Adrenal gland (tissue), 12 donors: Measurements from ENCODE around the gene TBKBP1. TPM values are rescaled to one million over a fixed set of nuclear protein-coding genes. Genes with fewer than 3 reads are reported as not detected.

Source experiments
- DNase-seq, 7 donors: peaks; one replicate each; pipeline ENCODE4 v3.0.0-alpha.2; 2019 to 2020
- H3K27ac ChIP-seq, 5 donors: fragments of 200-600 bp; sonication (generic) in 4 of 5; 1 replicate in 3 of 5; 2 replicates in 2 of 5; pipeline versions ENCODE4 v1.5.1 to v1.8.0; 2016 to 2020; ENCODE audit warnings: mild to moderate bottlenecking in 1 of 5
- H3K27me3 ChIP-seq: fragments of 200-600 bp; 2 replicates; pipeline ENCODE4 v1.8.0; 2021
- H3K36me3 ChIP-seq, 2 donors: fragments of 200-600 bp; replicated peaks in 1 of 2; 1 replicate in 1 of 2; 2 replicates in 1 of 2; pipeline versions ENCODE4 v1.5.1 to v1.8.0; 2018 to 2022
- H3K4me1 ChIP-seq, 2 donors: fragments of 200-600 bp; replicated peaks in 1 of 2; 1 replicate in 1 of 2; 2 replicates in 1 of 2; pipeline versions ENCODE4 v1.5.1 to v1.8.0; 2018 to 2021
- H3K4me3 ChIP-seq, 4 donors: fragments of 200-600 bp; sonication (generic) in 3 of 4; one replicate each; pipeline ENCODE4 v1.5.1; 2016 to 2018
- H3K9me3 ChIP-seq, 3 donors: fragments of 200-600 bp; sonication (generic) in 1 of 3; replicated peaks in 1 of 3; 1 replicate in 2 of 3; 2 replicates in 1 of 3; pipeline versions ENCODE4 v1.5.1 to v1.8.0; 2016 to 2021
- POLR2A ChIP-seq, 2 donors: fragments of 450-650 bp; IDR thresholded peaks; one replicate each; pipeline ENCODE4 v1.6.1; 2017; ENCODE audit warnings: antibody characterized with exemption in 2 of 2, mild to moderate bottlenecking in 2 of 2, moderate library complexity in 1 of 2
- WGBS, 4 donors: extraction: QIAGEN DNeasy Blood & Tissue Kit in 2 of 4; methylation state at CpG; one replicate each; pipeline versions ENCODE4 v1.1.5 to v1.1.7; 2013 to 2017; 5-methylcytosine and 5-hydroxymethylcytosine counted together
- intact Hi-C, 2 donors: fragments of 100-400 bp; cut with DNase I; formaldehyde crosslinking; loops; one replicate each; pipeline versions ENCODE4 v1.14.1 to v1.15.0; 2022 to 2023
- polyA plus RNA-seq, 3 donors: library from polyadenylated mRNA; stranded (reverse); fragments of 200-250 nt in 2 of 3; fragments of 350-450 nt in 1 of 3; fragmentation: Illumina TruSeq in 1 of 3; extraction: RNeasy Lipid Tissue Mini Kit (QIAGEN cat#74804) in 1 of 3; gene quantifications; one replicate each; pipeline ENCODE4 v1.2.3, GENCODE V29; 2013 to 2014
- total RNA-seq, 9 donors: library from RNA; depleted of rRNA in 4 of 9; stranded (reverse); fragments of >200 nt in 4 of 9; fragments of 120-200 nt in 1 of 9; fragmentation: NEBNext Ultra II Directional in 1 of 9; extraction: Animal tissue kit (Norgen Biotek cat#: 25700) in 1 of 9; gene quantifications; one replicate each; pipeline versions ENCODE4 v1.1.0 to v1.2.4, GENCODE V29; 2013 to 2023
- TF ChIP-seq, protein P1 (sequence below), 6 experiments: fragments of 450-650 bp in 4 of 6; fragments of 200-600 bp in 2 of 6; sonication (generic) in 1 of 6; IDR thresholded peaks; 1 replicate in 5 of 6; 2 replicates in 1 of 6; pipeline versions ENCODE4 v1.5.1 to v1.8.0; 2016 to 2021; ENCODE audit warnings: antibody characterized with exemption in 6 of 6, mild to moderate bottlenecking in 2 of 6, moderate library complexity in 1 of 6
- donor health status: healthy with polysubstance abuse.
- donor health status: Bipolar disorder and iron deficiency.
- donor health status: DM: yes; HTN: yes; CAD: no.
- donor health status: DM: no; HTN: no; CAD: no.
- donor health status: DM: no; HTN: no; CAD: no.
- donor health status: DM: yes; HTN: yes; CAD: no.

Gene TBKBP1
- total and polyA plus RNA-seq, 12 donors: 3.9 to 63.9 (median 11.5) TPM

DNA sequence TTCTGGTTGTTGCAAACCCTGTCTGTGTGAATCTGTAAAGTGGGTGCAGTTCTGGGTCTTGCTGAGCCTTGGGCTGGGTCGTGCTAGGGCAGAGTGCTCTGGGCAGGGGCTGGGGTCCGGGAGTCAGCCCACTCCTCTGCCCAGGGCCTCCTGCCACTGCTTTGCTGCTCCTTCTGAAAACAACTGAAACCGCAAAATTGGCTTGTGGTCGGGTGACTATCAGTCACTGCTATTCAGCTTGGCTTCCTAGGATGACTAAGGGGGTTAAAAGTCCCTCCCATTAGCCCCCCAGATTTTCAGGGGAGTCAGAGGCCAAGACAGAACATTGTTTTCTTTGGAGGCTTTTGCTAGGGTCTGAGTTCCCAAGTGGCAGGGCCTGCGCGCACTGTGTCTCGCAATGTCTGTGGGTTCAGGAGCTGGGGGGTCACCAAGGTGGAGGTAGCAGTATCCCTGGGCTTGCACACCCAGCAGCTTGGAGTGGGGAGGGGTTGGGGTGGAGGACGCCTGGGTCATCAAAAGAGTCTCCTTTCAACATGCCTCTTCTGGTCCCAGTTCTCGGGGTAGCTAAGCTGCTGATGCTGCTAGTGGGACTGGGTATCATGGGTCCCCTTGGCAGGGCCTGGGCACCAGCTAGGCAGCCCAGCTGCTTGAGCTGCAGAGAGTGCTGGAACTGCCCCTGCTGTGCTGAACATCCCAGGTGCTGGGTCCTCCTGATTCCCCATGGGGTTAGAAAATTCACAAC is 25.6 kb downstream of the TBKBP1 start:
- no peak for DNase-seq
- H3K27ac ChIP-seq: no peak overlapping the region
- H3K4me1 ChIP-seq: peaks cover 0 to 3% of the 10 kb centered on the region in 2 donors
- 63 to 78% (median 69%) methylated on average over 7 to 9 of the region's 9 CpGs for WGBS, 4 donors
- H3K36me3 ChIP-seq: no peaks in the 10 kb centered on the region
- TF ChIP-seq POLR2A (IDR thresholded peaks at IDR 0.05): no peak
- H3K4me3 ChIP-seq: no peak overlapping the region
- intact Hi-C loops: no loop called here
- peaks cover 35% of the 10 kb centered on the region for H3K27me3 ChIP-seq
- no peaks in the 10 kb centered on the region for H3K9me3 ChIP-seq

DNA sequence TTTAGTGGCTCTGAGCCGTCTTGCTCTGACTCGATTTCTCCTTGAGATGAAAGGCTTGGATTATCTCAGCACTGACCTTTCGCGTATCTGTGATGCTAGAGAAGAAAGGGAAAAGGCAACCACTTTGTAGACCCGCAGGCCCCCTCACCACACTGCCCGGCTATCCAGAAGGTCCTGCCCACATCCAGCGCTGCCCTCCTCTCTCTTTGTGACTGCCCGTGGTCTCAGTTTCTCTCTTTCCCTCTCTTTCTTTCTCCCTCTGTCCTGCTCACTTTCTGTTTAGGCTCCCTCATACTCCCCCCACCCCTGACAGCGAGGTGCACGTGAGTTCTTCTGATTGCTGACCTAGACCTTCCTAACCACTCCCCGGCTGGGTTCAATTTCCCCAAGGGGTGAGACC is 26.2 kb downstream of the TBKBP1 start:
- 39 to 63% (median 58%) methylated on average over 11 of the region's 11 CpGs for WGBS, 4 donors
- no peak for DNase-seq
- Histone ChIP-seq H3K27me3 (peaks cover 41% of the 10 kb centered on the region), H3K27ac (no peak overlapping the region), H3K4me3 (no peak overlapping the region), H3K36me3 (no peaks in the 10 kb centered on the region), H3K9me3 (no peaks in the 10 kb centered on the region), H3K4me1 (peaks cover 0 to 3% of the 10 kb centered on the region in 2 donors)
- intact Hi-C loops: no loop called here
- TF ChIP-seq POLR2A (IDR thresholded peaks at IDR 0.05): no peak
- TF ChIP-seq, protein P1, sequence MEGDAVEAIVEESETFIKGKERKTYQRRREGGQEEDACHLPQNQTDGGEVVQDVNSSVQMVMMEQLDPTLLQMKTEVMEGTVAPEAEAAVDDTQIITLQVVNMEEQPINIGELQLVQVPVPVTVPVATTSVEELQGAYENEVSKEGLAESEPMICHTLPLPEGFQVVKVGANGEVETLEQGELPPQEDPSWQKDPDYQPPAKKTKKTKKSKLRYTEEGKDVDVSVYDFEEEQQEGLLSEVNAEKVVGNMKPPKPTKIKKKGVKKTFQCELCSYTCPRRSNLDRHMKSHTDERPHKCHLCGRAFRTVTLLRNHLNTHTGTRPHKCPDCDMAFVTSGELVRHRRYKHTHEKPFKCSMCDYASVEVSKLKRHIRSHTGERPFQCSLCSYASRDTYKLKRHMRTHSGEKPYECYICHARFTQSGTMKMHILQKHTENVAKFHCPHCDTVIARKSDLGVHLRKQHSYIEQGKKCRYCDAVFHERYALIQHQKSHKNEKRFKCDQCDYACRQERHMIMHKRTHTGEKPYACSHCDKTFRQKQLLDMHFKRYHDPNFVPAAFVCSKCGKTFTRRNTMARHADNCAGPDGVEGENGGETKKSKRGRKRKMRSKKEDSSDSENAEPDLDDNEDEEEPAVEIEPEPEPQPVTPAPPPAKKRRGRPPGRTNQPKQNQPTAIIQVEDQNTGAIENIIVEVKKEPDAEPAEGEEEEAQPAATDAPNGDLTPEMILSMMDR (IDR thresholded peaks at IDR 0.05): no peak

DNA sequence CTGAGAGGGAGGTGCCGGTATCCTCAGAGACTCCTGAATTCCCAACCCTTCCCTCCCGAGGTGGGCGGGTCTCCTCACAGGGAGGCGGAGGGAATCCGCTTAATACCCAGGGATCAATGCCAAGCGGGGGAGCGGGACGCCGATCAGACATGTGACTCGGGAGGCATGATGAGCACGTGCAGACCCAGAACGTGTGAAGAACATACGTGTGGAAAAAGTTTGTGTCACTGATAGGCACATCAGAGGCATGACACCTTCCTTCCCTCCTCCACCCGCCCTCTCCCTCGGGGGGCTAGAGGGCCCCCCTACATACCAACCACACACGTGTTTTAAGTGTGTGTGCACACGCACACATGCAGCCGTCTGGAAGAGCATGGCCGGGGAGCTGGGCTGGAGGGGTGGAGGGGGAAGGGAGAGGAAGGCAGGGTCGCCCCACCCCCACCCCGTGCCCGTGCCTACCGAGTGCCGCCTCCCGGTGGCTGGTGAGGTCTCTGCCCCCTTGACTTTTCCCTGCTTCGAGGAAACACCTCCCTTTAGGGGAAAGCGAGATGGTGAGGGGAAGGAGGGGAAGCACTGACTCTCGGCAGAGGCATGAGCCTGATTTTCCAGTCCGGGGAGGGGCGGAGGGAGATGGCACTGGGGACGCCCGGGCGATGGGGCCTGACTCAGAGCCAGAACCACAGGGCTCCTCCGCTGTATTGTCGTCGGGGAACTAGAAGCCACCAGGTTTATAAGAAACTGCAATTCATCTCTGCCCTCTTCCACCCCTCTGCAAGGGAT is 27.0 kb downstream of the TBKBP1 start:
- TF ChIP-seq, protein P1 (IDR thresholded peaks at IDR 0.05): no peak
- no peak for TF ChIP-seq POLR2A (IDR thresholded peaks at IDR 0.05)
- intact Hi-C loops: no loop called here
- Histone ChIP-seq H3K27ac (no peak overlapping the region), H3K4me3 (no peak overlapping the region), H3K27me3 (peaks cover 47% of the 10 kb centered on the region), H3K4me1 (peaks cover 0 to 3% of the 10 kb centered on the region in 2 donors), H3K36me3 (no peaks in the 10 kb centered on the region), H3K9me3 (no peaks in the 10 kb centered on the region)
- DNase-seq: peak in 5 of 7 donors; percentile 40 to 93 (median 55)
- 13 to 21% (median 17%) methylated on average over 14 to 36 of the region's 36 CpGs for WGBS, 4 donors

DNA sequence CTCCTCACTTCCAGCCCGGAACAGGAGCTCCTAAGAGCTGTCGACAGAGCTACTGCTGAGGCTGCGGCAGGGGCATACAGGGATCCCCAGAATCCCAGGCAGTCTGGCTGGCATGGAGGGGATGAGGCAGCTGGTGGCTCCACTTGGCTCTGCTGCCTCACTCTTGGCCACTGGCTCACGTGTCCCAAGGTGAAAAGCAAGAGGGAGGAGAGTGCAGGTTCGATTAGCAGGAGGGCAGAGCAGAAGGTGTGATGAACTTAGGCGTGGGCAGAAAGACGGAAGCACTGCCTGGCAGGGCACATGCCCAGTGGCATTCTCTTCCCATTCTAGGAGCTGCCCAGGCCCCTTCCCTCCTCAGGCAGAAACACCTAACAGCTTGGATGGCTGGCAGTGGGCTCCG is 27.8 kb downstream of the TBKBP1 start:
- TF ChIP-seq, protein P1 (IDR thresholded peaks at IDR 0.05): no peak
- no peak for TF ChIP-seq POLR2A (IDR thresholded peaks at IDR 0.05)
- 35 to 51% (median 45%) methylated on average over 4 to 8 of the region's 8 CpGs for WGBS, 4 donors
- Histone ChIP-seq H3K36me3 (no peaks in the 10 kb centered on the region), H3K4me1 (peaks cover 0 to 3% of the 10 kb centered on the region in 2 donors), H3K9me3 (no peaks in the 10 kb centered on the region), H3K27ac (no peak overlapping the region), H3K27me3 (peaks cover 49% of the 10 kb centered on the region), H3K4me3 (no peak overlapping the region)
- DNase-seq: no peak
- intact Hi-C loops: no loop called here
